OCI-LY7 (cell line): Measurements from ENCODE around the gene SPIN3.

Experiments used
- CTCF ChIP-seq: fragments of 200-600 bp; sonication (generic); conservative IDR thresholded peaks from 2 replicates; pipeline ENCODE4 v1.5.1; 2014; ENCODE audit warnings: mild to moderate bottlenecking, antibody characterized with exemption, low read length, moderate library complexity, mixed read lengths
- EZH2phosphoT487 ChIP-seq: fragments of 200-600 bp; sonication (generic); IDR thresholded peaks from 2 replicates; pipeline ENCODE4 v1.6.1; 2018; ENCODE audit warnings: low read depth, borderline replicate concordance, mild to moderate bottlenecking, mixed run types, antibody characterized with exemption, low read length, moderate library complexity, mixed read lengths

GRCh38 chrX:56987741-56988140 lies 7.6 kb downstream of the SPIN3 start:
- TF ChIP-seq CTCF: no peak
- TF ChIP-seq EZH2phosphoT487: no peak
